ENCODE measurements around the gene COL25A1.
"Not testable (repeated sequence)": the region's sequence is repeated elsewhere in the genome, so short reads cannot be mapped to it uniquely, and the experiment has no call there.

The COL25A1 gene

DNA sequence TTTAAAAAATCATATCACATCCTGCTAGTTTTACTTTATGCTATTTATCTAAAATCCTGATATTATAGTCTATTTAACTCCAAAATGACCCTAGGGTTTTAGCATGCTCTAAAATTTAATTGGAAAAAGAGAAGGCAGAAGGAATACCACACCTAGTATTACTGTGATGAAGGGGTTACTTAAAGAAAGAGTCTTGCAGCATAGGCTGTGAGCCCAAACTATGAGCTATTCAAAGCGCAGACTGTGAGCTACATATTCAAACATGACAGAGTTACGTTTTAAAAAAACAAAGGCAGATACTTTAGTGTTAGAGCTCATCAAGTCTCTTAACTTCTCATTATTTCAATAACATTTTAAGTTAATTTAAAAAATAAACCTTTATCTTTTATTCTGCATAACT is 291.9 kb downstream of the COL25A1 start:
- DNase-seq (ENCODE audit: low read depth in 2 of 2): no peak

DNA sequence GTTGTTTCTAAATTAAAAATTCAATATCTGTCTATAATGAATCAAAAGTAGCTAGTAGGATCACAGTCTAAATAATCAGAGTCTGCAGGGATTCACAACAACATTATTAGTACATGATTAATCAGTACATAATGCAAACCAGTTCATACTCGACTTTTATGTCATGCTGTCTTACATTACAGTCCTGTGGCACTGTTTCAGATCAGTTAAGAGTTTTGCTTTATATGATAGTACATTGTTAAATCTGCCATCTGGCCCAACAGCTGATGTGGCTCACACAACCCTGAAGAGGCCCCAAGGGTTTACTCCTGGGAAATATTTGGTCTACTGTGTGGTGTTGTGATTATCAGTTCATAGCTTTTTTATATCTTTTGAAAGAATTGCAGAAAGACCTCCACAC is 292.5 kb downstream of the COL25A1 start:
- no peak for DNase-seq (ENCODE audit: low read depth in 2 of 2)

DNA sequence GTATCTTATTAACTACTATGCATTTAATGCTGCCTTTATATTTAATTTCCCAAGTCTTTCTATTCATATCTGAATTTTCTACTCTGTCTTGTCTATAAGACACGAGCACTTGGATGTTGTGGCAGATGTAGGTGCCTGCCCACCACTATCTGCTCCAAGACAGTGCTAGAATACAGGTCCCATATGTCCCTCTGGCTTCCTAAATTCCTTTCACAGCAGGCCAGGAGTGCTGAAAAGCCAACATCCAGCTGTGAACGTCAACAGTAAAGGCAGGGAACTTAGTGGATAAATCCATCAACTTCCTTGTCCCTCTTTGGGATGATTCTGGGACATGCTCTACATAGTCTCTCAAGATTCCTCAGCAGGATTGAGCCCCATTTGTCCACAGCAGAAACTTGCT is 294.5 kb downstream of the COL25A1 start:
- DNase-seq (ENCODE audit: low read depth in 2 of 2): no peak

- no peak for DNase-seq (ENCODE audit: low read depth in 2 of 2)
These were observed 296.9 kb downstream of the COL25A1 start for GRCh38 chr4:109005523-109005922.

- DNase-seq (ENCODE audit: low read depth in 2 of 2): no peak
These were observed 298.0 kb downstream of the COL25A1 start for GRCh38 chr4:109004418-109004817.

DNA sequence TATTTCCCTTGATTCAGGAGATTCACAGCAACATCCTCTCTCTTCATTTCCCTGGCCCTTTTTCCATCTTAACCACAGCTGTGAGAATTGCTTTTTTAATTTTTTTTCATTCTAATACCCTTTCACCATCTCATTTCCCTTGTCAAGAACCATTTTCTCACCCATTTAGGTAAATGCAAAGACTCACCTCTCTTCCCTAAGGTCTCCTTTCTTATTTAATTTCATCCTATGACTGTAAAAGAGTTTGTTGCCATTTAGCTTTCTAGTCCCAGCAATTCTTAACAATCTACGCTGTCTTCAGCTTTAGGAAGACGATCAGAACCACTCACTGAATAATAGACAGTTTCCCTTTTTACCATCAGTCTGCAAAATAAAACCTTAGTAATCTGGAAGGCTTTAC is 298.5 kb downstream of the COL25A1 start:
- no peak for DNase-seq (ENCODE audit: low read depth in 2 of 2)

- DNase-seq (ENCODE audit: low read depth in 2 of 2): no peak
These were observed 310.7 kb downstream of the COL25A1 start for GRCh38 chr4:108991551-108992328.

- no peak for DNase-seq (ENCODE audit: low read depth in 2 of 2)
These were observed 313.8 kb downstream of the COL25A1 start for GRCh38 chr4:108988464-108989195.

GRCh38 chr4:108984495-108984894 is 318.0 kb downstream of the COL25A1 start:
- not testable (repeated sequence) for DNase-seq (ENCODE audit: low read depth in 2 of 2)

GRCh38 chr4:108982402-108983185 is 319.9 kb downstream of the COL25A1 start:
- DNase-seq (ENCODE audit: low read depth in 2 of 2): no peak

GRCh38 chr4:108980455-108981239 is 321.8 kb downstream of the COL25A1 start:
- no peak for DNase-seq (ENCODE audit: low read depth in 2 of 2)

DNA sequence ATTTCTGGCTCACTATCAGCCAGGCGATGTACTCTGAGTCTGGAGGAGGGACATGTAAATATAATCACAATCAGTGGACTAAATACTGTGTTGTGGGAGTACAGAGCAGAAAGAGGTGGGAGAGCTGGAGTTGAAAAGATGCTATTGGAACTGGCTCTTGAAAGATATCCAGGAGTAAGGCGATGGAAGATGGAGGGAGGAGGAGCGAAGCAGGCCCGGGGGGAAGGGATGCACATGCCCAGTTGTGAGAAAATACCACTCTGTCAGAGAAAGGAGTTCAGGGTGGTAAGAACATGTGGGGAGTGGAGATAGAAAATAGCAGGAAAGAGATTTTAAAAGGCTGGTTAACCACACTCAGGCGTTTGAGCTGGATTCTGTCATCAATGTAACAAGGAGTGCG is 322.7 kb downstream of the COL25A1 start:
- no peak for DNase-seq (ENCODE audit: low read depth in 2 of 2)

GRCh38 chr4:108978066-108978465 is 324.4 kb downstream of the COL25A1 start:
- DNase-seq (ENCODE audit: low read depth in 2 of 2): no peak

DNA sequence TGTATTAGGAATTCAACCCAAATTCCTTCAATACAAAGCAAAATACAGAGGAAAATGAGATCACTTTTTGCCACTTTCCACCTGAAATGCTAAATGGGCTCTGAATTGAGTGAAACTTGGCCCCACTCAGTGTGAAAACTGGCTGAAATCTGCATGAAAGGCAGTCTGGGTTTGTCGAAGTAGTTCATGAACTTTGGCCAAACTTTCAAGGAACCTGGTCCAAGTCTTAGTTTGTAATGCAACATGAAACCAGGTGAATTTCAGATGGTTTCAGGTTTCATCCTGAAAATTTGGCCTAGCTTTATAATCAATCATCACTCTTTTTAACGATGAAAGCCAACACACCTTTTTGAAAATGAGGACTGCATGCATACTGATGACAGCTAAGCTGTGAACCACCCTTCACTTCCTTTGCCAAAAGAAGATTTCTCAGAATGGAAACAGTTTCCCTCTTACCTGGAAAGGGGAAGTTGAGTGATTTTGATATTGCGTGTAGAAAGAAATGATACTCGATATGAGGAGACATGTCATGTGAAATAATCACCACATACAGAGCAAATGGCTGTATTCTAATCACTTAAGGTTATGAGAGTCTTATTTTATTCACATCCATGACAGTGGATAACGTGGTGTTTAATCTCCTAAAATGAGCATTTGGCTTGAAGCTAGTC is 329.7 kb downstream of the COL25A1 start:
- no peak for DNase-seq (ENCODE audit: low read depth in 2 of 2)

DNA sequence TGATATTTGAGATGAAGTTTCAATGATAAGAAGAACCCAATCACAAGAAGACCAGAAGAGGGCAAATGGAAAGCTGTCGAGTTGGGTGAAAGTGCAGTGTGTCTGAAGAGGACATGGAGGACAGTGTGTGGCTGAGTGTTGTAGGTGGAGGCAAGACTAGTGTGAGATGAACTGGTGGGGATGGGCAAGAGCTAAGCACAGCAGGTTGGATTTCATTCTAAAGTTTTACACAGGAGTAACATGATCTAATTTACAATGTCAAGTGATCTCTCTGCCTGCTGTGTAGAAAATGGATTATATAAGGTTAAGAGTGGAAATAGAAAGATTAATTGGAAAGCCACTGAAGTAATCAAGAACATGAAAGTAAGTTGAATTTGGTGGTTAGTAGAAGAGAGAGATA is 331.0 kb downstream of the COL25A1 start:
- no peak for DNase-seq (ENCODE audit: low read depth in 2 of 2)

DNA sequence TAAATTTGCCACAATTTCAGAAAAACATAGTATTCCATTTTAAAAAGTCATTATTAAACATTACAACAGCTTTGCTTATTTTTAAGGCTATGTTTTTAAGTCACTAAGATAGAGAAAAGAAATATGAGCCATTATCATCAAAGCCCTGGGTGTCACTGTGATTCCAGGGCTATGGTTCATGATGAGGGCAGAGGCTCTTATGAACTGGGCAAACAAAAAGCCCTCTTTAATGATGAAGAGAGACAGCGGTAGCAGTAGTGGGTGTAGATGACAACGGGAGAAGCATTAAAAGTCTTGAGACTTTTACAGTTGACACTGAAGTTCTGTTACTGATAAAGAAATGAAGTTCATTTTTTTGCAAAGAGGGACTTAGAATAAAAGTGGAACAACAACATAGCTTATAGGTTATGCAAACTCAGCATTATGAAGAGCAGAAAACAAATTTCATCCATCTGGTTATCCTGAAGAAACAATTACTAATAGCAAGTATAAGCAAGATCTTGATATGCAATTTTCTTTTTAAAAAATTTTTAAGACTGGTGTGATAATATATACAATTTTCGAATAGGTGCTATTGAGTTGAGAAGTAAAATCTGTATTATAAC is 336.9 kb downstream of the COL25A1 start:
- no peak for DNase-seq (ENCODE audit: low read depth in 2 of 2)

DNA sequence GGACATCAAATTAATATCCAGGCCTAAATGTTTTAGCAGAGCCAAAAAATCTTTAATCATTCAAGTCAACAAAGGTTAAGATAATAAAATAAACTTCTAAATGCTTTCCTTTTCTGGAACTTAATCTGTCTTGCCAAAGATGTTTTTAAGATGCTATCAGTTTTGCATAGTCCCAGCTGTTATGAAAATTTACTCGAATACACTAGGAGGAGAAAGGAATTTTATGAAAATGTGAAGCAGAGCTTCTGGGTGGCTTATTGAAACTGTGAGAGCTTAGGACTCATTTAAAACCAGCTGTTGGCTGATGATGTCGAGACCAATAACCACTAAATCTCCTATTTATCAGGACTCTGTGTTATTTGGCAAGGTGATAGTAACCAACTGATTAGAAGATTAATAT is 337.4 kb downstream of the COL25A1 start:
- no peak for DNase-seq (ENCODE audit: low read depth in 2 of 2)

GRCh38 chr4:108963910-108964309 is 338.5 kb downstream of the COL25A1 start:
- no peak for DNase-seq (ENCODE audit: low read depth in 2 of 2)

DNA sequence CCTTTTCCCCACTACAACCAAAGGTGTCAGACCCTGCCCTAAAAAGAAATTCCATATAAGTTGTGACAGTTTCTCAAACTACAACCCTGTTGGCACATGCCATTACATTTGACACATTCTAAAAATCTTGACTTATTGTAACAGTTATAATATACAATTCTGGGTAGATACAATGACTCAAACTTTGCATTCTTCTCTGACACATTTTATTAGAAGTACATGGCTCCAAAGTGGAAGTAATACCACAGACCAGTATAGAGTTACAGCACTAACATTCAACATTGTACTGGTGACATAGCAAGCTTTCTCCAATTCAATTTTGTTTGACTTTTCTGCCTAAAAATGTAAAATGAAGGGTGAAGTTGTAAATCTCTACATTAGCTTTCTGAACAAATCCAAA is 343.0 kb downstream of the COL25A1 start:
- no peak for DNase-seq (ENCODE audit: low read depth in 2 of 2)

DNA sequence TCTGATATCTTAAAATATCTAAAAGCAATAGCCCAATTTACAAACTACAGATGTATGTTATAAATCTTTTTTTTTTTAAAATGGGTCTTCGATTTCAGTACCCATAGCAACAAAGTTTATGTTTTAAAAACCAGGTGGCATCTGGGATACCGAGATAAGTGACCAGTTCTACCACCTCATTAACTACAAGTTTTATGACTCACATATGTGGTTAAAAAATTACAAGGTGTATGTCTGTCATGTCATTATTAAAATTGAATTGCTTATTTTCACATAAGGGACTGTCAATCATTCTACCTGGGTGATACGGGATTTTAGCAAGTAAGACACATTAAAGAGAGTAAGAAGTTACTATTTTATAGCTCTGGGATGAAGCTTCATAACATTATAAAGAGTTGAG is 347.6 kb downstream of the COL25A1 start:
- no peak for DNase-seq (ENCODE audit: low read depth in 2 of 2)

GRCh38 chr4:108953941-108954340 is 348.5 kb downstream of the COL25A1 start:
- DNase-seq (ENCODE audit: low read depth in 2 of 2): no peak

Data from activated CD8-positive, alpha-beta memory T cell treated with anti-CD3 and anti-CD28 coated beads for 4 hours (primary cell).